Peyer's patch (tissue), 4 donors: ENCODE measurements around the gene RALB.

Experiments
- CTCF ChIP-seq, 6 experiments: fragments of 450-650 bp in 4 of 6; fragments of 200-600 bp in 2 of 6; sonication (generic) in 1 of 6; IDR thresholded peaks; one replicate each; pipeline ENCODE4 v1.5.1; 2017 to 2019; ENCODE audit warnings: antibody characterized with exemption in 6 of 6, mild to moderate bottlenecking in 3 of 6, moderate library complexity in 1 of 6
- POLR2A ChIP-seq, 2 donors: fragments of 450-650 bp; IDR thresholded peaks; one replicate each; pipeline ENCODE4 v1.5.1; 2017; ENCODE audit warnings: antibody characterized with exemption in 2 of 2, mild to moderate bottlenecking in 2 of 2, moderate library complexity in 2 of 2

DNA sequence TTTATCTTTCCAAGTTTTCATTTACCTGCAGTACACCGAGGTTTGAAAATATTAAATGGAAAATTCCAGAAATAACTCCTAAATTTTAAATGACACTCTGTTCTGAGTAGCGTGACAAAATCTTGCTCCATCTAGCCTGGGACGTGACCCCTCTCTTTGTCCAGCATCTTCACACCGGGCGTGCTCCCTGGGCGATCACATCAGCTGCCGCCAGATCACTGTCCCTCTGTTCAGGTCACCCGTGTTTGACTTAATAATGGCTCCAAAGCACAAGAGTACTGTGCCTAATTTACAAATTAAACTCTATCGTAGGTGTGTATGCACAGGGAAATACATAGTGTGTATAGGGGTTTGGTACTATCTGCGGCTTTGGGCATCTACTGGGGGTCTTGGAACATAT lies 23.3 kb upstream of the RALB start:
- TF ChIP-seq CTCF (IDR thresholded peaks at IDR 0.05) (no peak), POLR2A (IDR thresholded peaks at IDR 0.05) (no peak)
